GM20000 (cell line): Measurements from ENCODE around the gene SLC41A3.
A peak's percentile ranks its signal among the peaks of the same experiment; 100 is the strongest.

Experiments
- DNase-seq: peaks from one replicate; pipeline ENCODE4 v3.0.0; 2012; ENCODE audit warnings: low spot score
- CTCF ChIP-seq: IDR thresholded peaks from 2 replicates; pipeline ENCODE4 v1.5.1; 2012; ENCODE audit warnings: mild to moderate bottlenecking, control low read depth; ENCODE audit errors: extremely low read depth, missing control alignments

The SLC41A3 gene

GRCh38 chr3:126083913-126084767 lies at the start of gene SLC41A3:
Gene SLC41A3 (minus strand): TSS chr3:126084124. CDS start chr3:126068219, 15,905 bp downstream.
- TF ChIP-seq CTCF = peak; percentile 38

GRCh38 chr3:126133606-126134005 lies 49.7 kb upstream of the SLC41A3 start:
- no peak for TF ChIP-seq CTCF
- DNase-seq = no peak

More at GRCh38 chr3:126083913-126084767, at the start of gene SLC41A3:
- DNase-seq = peak; percentile 98

GRCh38 chr3:126132751-126133511 lies 49.0 kb upstream of the SLC41A3 start:
- no peak for TF ChIP-seq CTCF
- DNase-seq = no peak

GRCh38 chr3:126131881-126132750 lies 48.2 kb upstream of the SLC41A3 start:
- DNase-seq = no peak
- TF ChIP-seq CTCF = no peak

GRCh38 chr3:126130981-126131745 lies 47.2 kb upstream of the SLC41A3 start:
- no peak for TF ChIP-seq CTCF
- no peak for DNase-seq

- DNase-seq = no peak
- no peak for TF ChIP-seq CTCF
Observed at GRCh38 chr3:126130081-126130855, 46.3 kb upstream of the SLC41A3 start.
